Measurements from ENCODE around the gene TCP11L1. TPM values are rescaled to one million over a fixed set of nuclear protein-coding genes. Genes with fewer than 3 reads are reported as not detected.
A peak's percentile ranks its signal among the peaks of the same experiment; 100 is the strongest.

Gene TCP11L1
- total and polyA plus RNA-seq, 2 donors (not counting 1 experiment from before 2014, with no cell fraction given), result 7.7 to 19.7 TPM

DNA sequence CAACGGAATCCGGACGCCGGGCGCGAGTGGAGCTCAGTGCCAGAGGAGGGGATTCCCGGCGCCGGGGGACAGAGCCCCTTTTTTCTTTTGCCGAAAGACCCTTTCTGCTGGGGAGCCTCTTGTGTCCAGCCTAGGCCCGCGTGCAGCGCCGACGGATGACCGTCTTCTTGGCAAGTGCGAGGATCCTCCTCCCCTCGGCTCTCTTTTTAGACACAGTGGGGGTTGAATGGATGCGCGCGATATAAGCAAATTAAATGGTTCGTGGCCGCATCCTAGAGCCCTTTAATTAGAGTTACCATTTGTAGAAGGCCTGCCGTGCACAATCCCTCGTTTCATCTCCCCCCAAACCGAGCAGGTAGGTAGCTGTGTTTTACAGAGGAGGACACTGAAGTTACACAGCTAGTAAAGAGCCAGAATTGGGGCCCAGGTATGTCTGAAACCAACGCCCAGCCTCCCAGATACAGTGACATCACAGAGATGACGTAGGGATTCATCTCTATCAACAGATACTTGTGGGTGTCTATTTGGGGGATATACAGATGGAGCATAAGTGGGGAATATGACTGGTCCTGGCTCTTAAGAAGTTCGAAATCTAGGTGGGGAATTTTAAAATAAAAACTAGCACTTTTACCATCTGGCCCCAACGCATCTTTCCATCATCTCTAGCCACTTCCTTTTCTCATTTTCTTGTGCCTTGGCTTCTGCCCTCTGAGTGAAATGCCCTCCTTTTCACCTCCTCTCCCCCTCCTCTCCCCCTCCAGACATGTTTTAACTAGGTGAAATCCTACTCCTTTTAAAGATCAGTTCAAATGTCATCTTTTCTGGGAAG is 875 bp downstream of the TCP11L1 start:
- Mint-ChIP-seq H3K4me3 (peak overlapping the region; percentile 96), H3K27ac (peak overlapping the region; percentile 87), H3K4me1 (peaks cover 16% of the 10 kb centered on the region), H3K9me3 (ENCODE audit: insufficient read depth) (no peaks in the 10 kb centered on the region), H3K27me3 (peaks cover 2% of the 10 kb centered on the region)
- Histone ChIP-seq H3K4me1 (ENCODE audit: control insufficient read depth in 2 of 2, insufficient read depth in 2 of 2, low read length in 2 of 2) (peaks cover 8 to 18% of the 10 kb centered on the region in 2 donors), H3K27ac (ENCODE audit: low read length in 2 of 2) (peak overlapping the region; percentile 79 to 88), H3K9me3 (ENCODE audit: control extremely low read depth in 1 of 3, control insufficient read depth in 2 of 3, insufficient read depth in 1 of 3, low read length in 2 of 3) (no peaks in the 10 kb centered on the region), H3K36me3 (replicated peaks in 1 of 2; ENCODE audit: control extremely low read depth in 1 of 2, control insufficient read depth in 1 of 2, extremely low read depth in 1 of 2, insufficient read depth in 2 of 2, low read length in 1 of 2) (peaks cover 3 to 8% of the 10 kb centered on the region in 2 experiments), H3K27me3 (replicated peaks in 1 of 4; ENCODE audit: control extremely low read depth in 1 of 4, control insufficient read depth in 3 of 4, insufficient read depth in 4 of 4, low read length in 3 of 4) (no peaks in the 10 kb centered on the region), H4K20me1 (ENCODE audit: control insufficient read depth, insufficient read depth, low read length, poor library complexity, severe bottlenecking) (no peaks in the 10 kb centered on the region), H3K79me2 (ENCODE audit: control insufficient read depth, insufficient read depth, low read length) (peaks cover 10% of the 10 kb centered on the region), H3K4me3 (ENCODE audit: control extremely low read depth in 1 of 5, extremely low read depth in 1 of 5, insufficient read depth in 1 of 5, low read depth in 2 of 5, low read length in 4 of 5) (peak overlapping the region; percentile 77 to 99 (median 95)), H3K9ac (ENCODE audit: low read length) (peak overlapping the region; percentile 80), H2AFZ (ENCODE audit: insufficient read depth, low read depth, low read length, poor library complexity, severe bottlenecking) (peak overlapping the region; percentile 93), H3K4me2 (replicated peaks; ENCODE audit: low read depth, low read length, poor library complexity, severe bottlenecking) (peak overlapping the region; percentile 87)
- TF ChIP-seq EZH2 (IDR thresholded peaks at IDR 0.05; ENCODE audit: borderline replicate concordance, insufficient read depth, low read depth, low read length, poor library complexity, severe bottlenecking), result no peak
- TF ChIP-seq, protein P1, sequence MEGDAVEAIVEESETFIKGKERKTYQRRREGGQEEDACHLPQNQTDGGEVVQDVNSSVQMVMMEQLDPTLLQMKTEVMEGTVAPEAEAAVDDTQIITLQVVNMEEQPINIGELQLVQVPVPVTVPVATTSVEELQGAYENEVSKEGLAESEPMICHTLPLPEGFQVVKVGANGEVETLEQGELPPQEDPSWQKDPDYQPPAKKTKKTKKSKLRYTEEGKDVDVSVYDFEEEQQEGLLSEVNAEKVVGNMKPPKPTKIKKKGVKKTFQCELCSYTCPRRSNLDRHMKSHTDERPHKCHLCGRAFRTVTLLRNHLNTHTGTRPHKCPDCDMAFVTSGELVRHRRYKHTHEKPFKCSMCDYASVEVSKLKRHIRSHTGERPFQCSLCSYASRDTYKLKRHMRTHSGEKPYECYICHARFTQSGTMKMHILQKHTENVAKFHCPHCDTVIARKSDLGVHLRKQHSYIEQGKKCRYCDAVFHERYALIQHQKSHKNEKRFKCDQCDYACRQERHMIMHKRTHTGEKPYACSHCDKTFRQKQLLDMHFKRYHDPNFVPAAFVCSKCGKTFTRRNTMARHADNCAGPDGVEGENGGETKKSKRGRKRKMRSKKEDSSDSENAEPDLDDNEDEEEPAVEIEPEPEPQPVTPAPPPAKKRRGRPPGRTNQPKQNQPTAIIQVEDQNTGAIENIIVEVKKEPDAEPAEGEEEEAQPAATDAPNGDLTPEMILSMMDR (IDR thresholded peaks at IDR 0.05), result no peak
- DNase-seq (peak; percentile 65), ATAC-seq (ENCODE audit: low read depth) (no peak)
- intact Hi-C loops (cut with micrococcal nuclease), result no loop called here
- ChIA-PET CTCF (interaction anchor here (1.3 to 3.3 kb wide), 3 partner anchors 12 to 81 kb away, joined by 4 to 19 read pairs (median 5); no protein-coding TSS in a partner anchor), POLR2A (interaction anchor here (0.6 to 2.1 kb wide), 2 partner anchors 121 to 147 kb away, joined by 3 to 12 read pairs; partner anchors contain the start of genes CSTF3 and QSER1)
- 0% methylated on average over 13 of the region's 30 CpGs for WGBS (ENCODE audit: insufficient coverage)
